Measurements from ENCODE around the gene PPT2. TPM values are rescaled to one million over a fixed set of nuclear protein-coding genes. Genes with fewer than 3 reads are reported as not detected.

Gene PPT2
- total RNA-seq, 1 donor from 2014 or later, result 11.3 TPM

- Mint-ChIP-seq H3K4me3 (peak overlapping the region; percentile 41), H3K4me1 (peaks cover 39% of the 10 kb centered on the region), H3K27me3 (peaks cover 59% of the 10 kb centered on the region), H3K9me3 (no peaks in the 10 kb centered on the region), H3K27ac (no peak overlapping the region), H3K36me3 (ENCODE audit: low read depth) (no peaks in the 10 kb centered on the region)
- intact Hi-C loops (cut with micrococcal nuclease), result loop anchor here (10.0 kb wide), 1 partner anchor 107 kb away; no protein-coding TSS in a partner anchor
- DNase-seq, result no peak
These were observed 2.6 kb upstream of the PPT2 start for GRCh38 chr6:32151181-32151862.

DNA sequence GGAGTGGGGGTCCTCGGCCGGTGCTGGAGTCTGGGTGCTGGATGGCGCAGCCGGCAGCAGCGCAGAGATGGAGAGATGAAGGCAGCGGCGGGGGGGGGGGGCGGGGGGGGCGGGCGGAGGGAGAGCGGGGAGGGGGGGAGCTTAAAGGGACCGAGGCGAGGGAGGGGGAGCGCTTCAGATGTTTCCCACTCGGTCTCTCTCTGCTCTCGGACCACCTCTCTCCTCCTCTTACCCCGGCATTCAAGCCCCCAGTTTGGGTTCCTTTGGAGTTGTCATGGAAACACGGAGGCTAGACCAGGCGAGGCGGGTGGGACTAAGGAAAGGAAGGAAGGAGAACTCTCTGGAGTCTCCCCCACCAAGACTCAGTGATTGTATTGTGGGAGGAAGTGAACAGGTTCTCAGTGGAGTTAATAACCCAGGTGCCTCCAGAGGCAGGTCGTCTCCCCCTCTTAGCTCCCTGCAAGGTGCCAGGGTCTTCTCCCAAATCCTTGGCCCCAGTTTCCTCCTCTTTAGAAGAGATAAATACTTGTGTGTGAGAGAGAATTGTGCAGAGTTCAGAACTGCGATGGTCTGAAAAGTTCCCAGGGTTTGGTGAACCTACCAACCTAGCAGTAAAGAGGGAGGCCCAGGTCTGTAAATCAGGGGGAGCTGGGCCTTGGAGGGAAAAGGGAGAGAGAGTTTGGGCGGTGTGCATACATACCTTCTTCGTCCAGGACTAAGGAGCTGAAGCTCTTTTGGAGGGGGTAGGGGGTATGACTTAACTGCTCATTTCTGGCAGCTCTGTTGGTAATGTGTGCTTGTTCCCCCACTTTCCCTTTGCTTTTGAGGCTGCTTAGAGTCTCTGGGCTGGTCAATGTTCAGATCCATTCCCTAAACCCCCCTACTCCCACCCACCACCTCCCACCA, 1.8 kb upstream of the PPT2 start, which contains the start of gene PRRT1:
PRRT1 (minus strand) TSS at position 77 of the 906 bp plus-strand sequence. CDS start 112 bp downstream, outside the sequence.
- Mint-ChIP-seq H3K4me3 (peak within 1 kb of the TSS; percentile 66), H3K27ac (no peak within 1 kb of the TSS), H3K36me3 (ENCODE audit: low read depth) (no peaks in the 10 kb centered on the region), H3K4me1 (peaks cover 39% of the 10 kb centered on the region), H3K9me3 (no peaks in the 10 kb centered on the region), H3K27me3 (peaks cover 51% of the 10 kb centered on the region)
- intact Hi-C loops (cut with micrococcal nuclease), result loop anchor here (10.0 kb wide), 1 partner anchor 107 kb away; no protein-coding TSS in a partner anchor
- DNase-seq, result no peak

- intact Hi-C loops (cut with micrococcal nuclease), result loop anchor here (10.0 kb wide), 1 partner anchor 108 kb away; no protein-coding TSS in a partner anchor
- no peak for DNase-seq
- Mint-ChIP-seq H3K27ac (peak overlapping the region; percentile 35), H3K9me3 (no peaks in the 10 kb centered on the region), H3K36me3 (ENCODE audit: low read depth) (peaks cover 7% of the 10 kb centered on the region), H3K4me3 (peak overlapping the region; percentile 66), H3K27me3 (peaks cover 42% of the 10 kb centered on the region), H3K4me1 (peaks cover 38% of the 10 kb centered on the region)
These were observed 975 bp upstream of the PPT2 start for GRCh38 chr6:32152769-32153563.

DNA sequence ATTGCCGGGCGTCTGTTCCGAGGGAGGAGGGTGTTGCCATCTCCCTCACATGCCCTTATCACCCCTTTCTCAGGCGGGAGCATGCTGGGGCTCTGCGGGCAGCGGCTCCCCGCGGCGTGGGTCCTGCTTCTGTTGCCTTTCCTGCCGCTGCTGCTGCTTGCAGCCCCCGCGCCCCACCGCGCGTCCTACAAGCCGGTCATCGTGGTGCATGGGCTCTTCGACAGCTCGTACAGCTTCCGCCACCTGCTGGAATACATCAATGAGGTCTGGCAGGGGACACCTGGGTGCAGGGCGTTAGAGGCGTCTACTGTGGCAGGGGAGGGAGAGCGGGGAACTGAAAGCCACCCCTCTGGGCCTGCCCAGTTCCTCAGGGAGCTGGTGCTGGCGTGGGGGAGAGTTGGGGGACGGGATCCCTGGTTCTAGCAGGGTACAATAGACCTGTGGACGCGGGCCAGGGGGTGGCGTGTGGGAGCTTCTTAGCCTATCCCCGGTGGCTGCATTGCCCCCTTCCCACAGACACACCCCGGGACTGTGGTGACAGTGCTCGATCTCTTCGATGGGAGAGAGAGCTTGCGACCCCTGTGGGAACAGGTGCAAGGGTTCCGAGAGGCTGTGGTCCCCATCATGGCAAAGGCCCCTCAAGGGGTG, 697 bp downstream of the PPT2 start:
- intact Hi-C loops (cut with micrococcal nuclease), result loop anchor here (1.0 to 10.0 kb wide), 6 partner anchors 22 to 110 kb away; partner anchors contain the start of genes AGPAT1 and ATF6B
- H3K27ac Mint-ChIP-seq, result peak overlapping the region; percentile 72
- peak; percentile 90 for DNase-seq
- peaks cover 27% of the 10 kb centered on the region for H3K4me1 Mint-ChIP-seq
- H3K4me3 Mint-ChIP-seq, result peak overlapping the region; percentile 84
- no peaks in the 10 kb centered on the region for H3K9me3 Mint-ChIP-seq
- H3K27me3 Mint-ChIP-seq, result peaks cover 29% of the 10 kb centered on the region
- H3K36me3 Mint-ChIP-seq (ENCODE audit: low read depth), result peaks cover 8% of the 10 kb centered on the region

- Mint-ChIP-seq H3K4me1 (peaks cover 19% of the 10 kb centered on the region), H3K4me3 (no peak overlapping the region), H3K36me3 (ENCODE audit: low read depth) (peaks cover 8% of the 10 kb centered on the region), H3K27ac (no peak overlapping the region), H3K27me3 (peaks cover 14% of the 10 kb centered on the region), H3K9me3 (no peaks in the 10 kb centered on the region)
- intact Hi-C loops (cut with micrococcal nuclease), result loop anchor here (10.0 kb wide), 1 partner anchor 112 kb away; no protein-coding TSS in a partner anchor
- DNase-seq, result no peak
These were observed 3.0 kb downstream of the PPT2 start for GRCh38 chr6:32156891-32157290.

- Mint-ChIP-seq H3K27ac (no peak overlapping the region), H3K27me3 (peaks cover 3% of the 10 kb centered on the region), H3K9me3 (no peaks in the 10 kb centered on the region), H3K36me3 (ENCODE audit: low read depth) (peaks cover 8% of the 10 kb centered on the region), H3K4me1 (peaks cover 13% of the 10 kb centered on the region), H3K4me3 (no peak overlapping the region)
- DNase-seq, result no peak
- intact Hi-C loops (cut with micrococcal nuclease), result loop anchor here (10.0 kb wide), 1 partner anchor 113 kb away; no protein-coding TSS in a partner anchor
These were observed 4.1 kb downstream of the PPT2 start for GRCh38 chr6:32158052-32158451.

DNA sequence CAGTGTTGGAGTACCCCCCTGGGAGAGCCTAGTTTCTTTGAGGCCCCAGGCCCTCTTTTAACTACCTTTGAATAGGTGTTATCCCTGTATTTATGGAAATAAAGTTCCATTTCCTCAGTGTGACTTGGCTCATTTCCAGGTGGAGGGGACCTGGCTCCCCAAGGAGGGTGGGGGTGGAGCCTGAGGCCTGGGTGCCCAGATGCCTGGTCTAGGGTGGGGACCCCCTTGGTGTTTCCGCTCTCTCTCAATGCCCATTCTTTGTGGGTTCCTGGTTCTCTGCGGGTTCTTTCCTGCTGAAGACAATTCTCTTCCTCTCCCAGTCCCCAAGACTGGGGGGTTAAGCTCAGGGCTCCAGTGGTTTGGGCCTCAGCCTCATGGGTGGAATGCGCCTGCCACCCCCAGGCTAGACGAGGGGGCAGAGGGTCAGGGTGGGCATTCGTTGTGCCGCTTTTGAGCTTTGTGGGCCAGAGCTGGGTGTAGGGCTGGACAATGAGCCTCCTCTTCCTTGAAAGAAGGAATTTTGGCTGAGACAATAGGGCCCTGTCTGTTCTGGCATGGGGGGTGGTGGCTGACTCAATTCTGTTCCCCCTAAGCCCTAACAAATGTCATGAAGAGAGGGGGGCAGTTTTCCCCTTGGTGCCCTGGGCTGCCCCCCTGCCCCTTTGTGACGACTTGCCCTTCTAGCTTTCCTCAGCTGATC, 9.8 kb downstream of the PPT2 start:
- Mint-ChIP-seq H3K9me3 (no peaks in the 10 kb centered on the region), H3K27me3 (no peaks in the 10 kb centered on the region), H3K4me3 (no peak overlapping the region), H3K4me1 (no peaks in the 10 kb centered on the region), H3K36me3 (ENCODE audit: low read depth) (peaks cover 10% of the 10 kb centered on the region), H3K27ac (no peak overlapping the region)
- intact Hi-C loops (cut with micrococcal nuclease), result no loop called here
- DNase-seq, result no peak

GRCh38 chr6:32164295-32164694, 10.4 kb downstream of the PPT2 start, which contains the start of gene EGFL8:
Gene EGFL8 (plus strand): TSS chr6:32164595. CDS start chr6:32166166, 1,571 bp downstream.
- peaks cover 12% of the 10 kb centered on the region for H3K36me3 Mint-ChIP-seq (ENCODE audit: low read depth)
- intact Hi-C loops (cut with micrococcal nuclease), result no loop called here
- no peak within 1 kb of the TSS for H3K27ac Mint-ChIP-seq
- DNase-seq, result no peak
- no peaks in the 10 kb centered on the region for H3K27me3 Mint-ChIP-seq
- H3K9me3 Mint-ChIP-seq, result no peaks in the 10 kb centered on the region
- H3K4me1 Mint-ChIP-seq, result peaks cover 2% of the 10 kb centered on the region
- no peak within 1 kb of the TSS for H3K4me3 Mint-ChIP-seq

GRCh38 chr6:32166411-32167061, 12.6 kb downstream of the PPT2 start:
- peaks cover 5% of the 10 kb centered on the region for H3K4me1 Mint-ChIP-seq
- H3K27ac Mint-ChIP-seq, result no peak overlapping the region
- peaks cover 26% of the 10 kb centered on the region for H3K36me3 Mint-ChIP-seq (ENCODE audit: low read depth)
- H3K4me3 Mint-ChIP-seq, result no peak overlapping the region
- intact Hi-C loops (cut with micrococcal nuclease), result no loop called here
- no peaks in the 10 kb centered on the region for H3K9me3 Mint-ChIP-seq
- H3K27me3 Mint-ChIP-seq, result no peaks in the 10 kb centered on the region
- no peak for DNase-seq

GRCh38 chr6:32167154-32167760, 13.3 kb downstream of the PPT2 start:
- Mint-ChIP-seq H3K27me3 (no peaks in the 10 kb centered on the region), H3K27ac (no peak overlapping the region), H3K4me1 (peaks cover 5% of the 10 kb centered on the region), H3K36me3 (ENCODE audit: low read depth) (peaks cover 26% of the 10 kb centered on the region), H3K4me3 (no peak overlapping the region), H3K9me3 (no peaks in the 10 kb centered on the region)
- intact Hi-C loops (cut with micrococcal nuclease), result no loop called here
- no peak for DNase-seq

- no peak for DNase-seq
- Mint-ChIP-seq H3K27me3 (no peaks in the 10 kb centered on the region), H3K4me1 (peaks cover 8% of the 10 kb centered on the region), H3K36me3 (ENCODE audit: low read depth) (peaks cover 26% of the 10 kb centered on the region), H3K27ac (no peak overlapping the region), H3K9me3 (no peaks in the 10 kb centered on the region), H3K4me3 (no peak overlapping the region)
- intact Hi-C loops (cut with micrococcal nuclease), result no loop called here
These were observed 13.9 kb downstream of the PPT2 start for GRCh38 chr6:32167761-32168262.

Data from activated CD4-positive, alpha-beta T cell treated with anti-CD3 and anti-CD28 coated beads, Interleukin-2, amount 10 ng/mL, durations not matched to agents 24 days and 14 days (primary cell).